Osteocyte (in vitro differentiated cells): ENCODE data around the gene SLC25A1. TPM values are rescaled to one million over a fixed set of nuclear protein-coding genes. Genes with fewer than 3 reads are reported as not detected.
A peak's percentile ranks its signal among the peaks of the same experiment; 100 is the strongest.

Experiments used
- DNase-seq: peaks from one replicate; pipeline ENCODE4 v3.0.0; 2021; ENCODE audit warnings: mixed read lengths; ENCODE audit not compliant: unreplicated experiment; ENCODE audit errors: extremely low spot score
- H3K27ac Mint-ChIP-seq: one replicate; pipeline ENCODE4 v1.8.0; 2021; ENCODE audit warnings: mild to moderate bottlenecking, mixed read lengths; ENCODE audit not compliant: unreplicated experiment
- H3K27me3 Mint-ChIP-seq: one replicate; pipeline ENCODE4 v1.8.0; 2021; ENCODE audit warnings: mixed read lengths; ENCODE audit not compliant: unreplicated experiment
- H3K36me3 Mint-ChIP-seq: one replicate; pipeline ENCODE4 v1.8.0; 2021; ENCODE audit warnings: mixed read lengths; ENCODE audit not compliant: unreplicated experiment
- H3K4me1 Mint-ChIP-seq: one replicate; pipeline ENCODE4 v1.8.0; 2021; ENCODE audit warnings: mixed read lengths; ENCODE audit not compliant: unreplicated experiment
- H3K4me3 Mint-ChIP-seq: one replicate; pipeline ENCODE4 v1.8.0; 2021; ENCODE audit warnings: mild to moderate bottlenecking, moderate library complexity, mixed read lengths; ENCODE audit not compliant: unreplicated experiment
- H3K9me3 Mint-ChIP-seq: one replicate; pipeline ENCODE4 v1.8.0; 2021; ENCODE audit warnings: mixed read lengths; ENCODE audit not compliant: unreplicated experiment
- CTCF ChIP-seq: fragments of 200-600 bp; sonication (generic); IDR thresholded peaks from 2 replicates; pipeline ENCODE4 v1.5.0; 2021; ENCODE audit warnings: antibody characterized with exemption, mild to moderate bottlenecking, moderate library complexity
- total RNA-seq: library from RNA; stranded (reverse); gene quantifications from 2 replicates; pipeline ENCODE4 v1.2.1, GENCODE V29; 2021

The SLC25A1 gene
- total RNA-seq, 1 donor from 2014 or later, result 96.1 TPM

GRCh38 chr22:19169002-19169946 is 9.3 kb downstream of the SLC25A1 start:
- no peak overlapping the region for H3K27ac Mint-ChIP-seq
- no peak for DNase-seq
- peak overlapping the region; percentile 26 for H3K4me3 Mint-ChIP-seq

GRCh38 chr22:19168088-19168890 is 10.2 kb downstream of the SLC25A1 start:
- Mint-ChIP-seq H3K36me3 (no peaks in the 10 kb centered on the region), H3K4me1 (peaks cover 26% of the 10 kb centered on the region), H3K4me3 (no peak overlapping the region), H3K27ac (no peak overlapping the region), H3K27me3 (peaks cover 38% of the 10 kb centered on the region), H3K9me3 (no peaks in the 10 kb centered on the region)
- DNase-seq, result no peak
- TF ChIP-seq CTCF, result no peak

More at GRCh38 chr22:19169002-19169946, 9.3 kb downstream of the SLC25A1 start:
- H3K9me3 Mint-ChIP-seq, result no peaks in the 10 kb centered on the region
- H3K27me3 Mint-ChIP-seq, result peaks cover 38% of the 10 kb centered on the region
- H3K36me3 Mint-ChIP-seq, result no peaks in the 10 kb centered on the region
- peaks cover 36% of the 10 kb centered on the region for H3K4me1 Mint-ChIP-seq
- TF ChIP-seq CTCF, result no peak

GRCh38 chr22:19167106-19167869 is 11.2 kb downstream of the SLC25A1 start:
- no peak for DNase-seq
- Mint-ChIP-seq H3K27ac (no peak overlapping the region), H3K27me3 (peaks cover 38% of the 10 kb centered on the region), H3K9me3 (no peaks in the 10 kb centered on the region), H3K4me1 (peaks cover 16% of the 10 kb centered on the region), H3K36me3 (no peaks in the 10 kb centered on the region), H3K4me3 (no peak overlapping the region)
- no peak for TF ChIP-seq CTCF

- TF ChIP-seq CTCF, result no peak
- Mint-ChIP-seq H3K9me3 (no peaks in the 10 kb centered on the region), H3K36me3 (no peaks in the 10 kb centered on the region), H3K4me3 (no peak overlapping the region), H3K27ac (no peak overlapping the region), H3K4me1 (peaks cover 12% of the 10 kb centered on the region), H3K27me3 (peaks cover 40% of the 10 kb centered on the region)
- DNase-seq, result no peak
Observed at GRCh38 chr22:19166421-19166820, 12.1 kb downstream of the SLC25A1 start.
